IMR-90 (cell line): ENCODE measurements around the gene MID1IP1.

Experiments used
- CTCF ChIP-seq: conservative IDR thresholded peaks from 2 replicates; pipeline ENCODE4 v1.5.1; 2012; ENCODE audit warnings: mild to moderate bottlenecking, low read depth, low read length, improper control_type of control experiment
- ELK1 ChIP-seq: fragments of 150-350 bp; IDR thresholded peaks from 2 replicates; pipeline ENCODE4 v1.6.1; 2016; ENCODE audit warnings: low read depth, mild to moderate bottlenecking, low read length, moderate library complexity, borderline replicate concordance
- MXI1 ChIP-seq: IDR thresholded peaks from 2 replicates; pipeline ENCODE4 v1.6.1; 2012; ENCODE audit warnings: low read depth, mild to moderate bottlenecking, low read length, moderate library complexity, borderline replicate concordance
- POLR2A ChIP-seq: IDR thresholded peaks from 2 replicates; pipeline ENCODE4 v1.6.1; 2012; ENCODE audit warnings: mild to moderate bottlenecking, low read depth, low read length

GRCh38 chrX:38799995-38800580, 1.2 kb upstream of the MID1IP1 start:
- TF ChIP-seq CTCF (no peak), ELK1 (no peak), POLR2A (no peak), MXI1 (no peak)
